GM13976 (cell line): ENCODE results near the gene ACTL8.

Experiments used
- DNase-seq: peaks from one replicate; pipeline ENCODE4 v3.0.0; 2012; ENCODE audit warnings: low spot score
- in situ Hi-C: fragments of 300-500 bp; cut with MboI; formaldehyde crosslinking; loops from one replicate; pipeline ENCODE4 v1.12.0; 2022; ENCODE audit warnings: low sequenced_read_pairs, mixed read lengths, inconsistent platforms; ENCODE audit not compliant: unreplicated experiment
- TF ChIP-seq, protein P1 (sequence below): IDR thresholded peaks from 2 replicates; pipeline ENCODE4 v1.5.1; 2012; ENCODE audit warnings: borderline replicate concordance, mild to moderate bottlenecking; ENCODE audit not compliant: insufficient read depth; ENCODE audit errors: extremely low read depth, missing control alignments, control extremely low read depth

Gene ACTL8

DNA sequence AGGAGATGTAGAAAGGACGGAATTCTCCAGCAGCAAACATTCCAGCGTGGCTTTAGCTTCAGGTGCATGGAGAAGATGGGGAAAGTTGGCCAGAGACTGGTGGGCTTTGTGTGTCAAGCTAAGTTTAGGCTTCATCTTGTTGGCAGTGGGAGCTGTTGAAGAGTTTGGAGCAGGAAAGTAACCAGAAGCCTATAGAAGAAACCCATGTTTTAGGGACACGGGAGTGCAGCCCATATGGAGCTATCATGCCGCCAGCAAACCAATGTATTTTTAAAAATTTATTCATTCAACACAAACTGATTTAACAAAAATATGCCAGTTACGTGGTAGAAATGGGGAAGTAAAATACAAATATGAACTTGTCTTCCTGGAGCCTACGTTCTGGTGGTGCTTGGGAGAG, 53.7 kb downstream of the ACTL8 start:
- in situ Hi-C loops = no loop called here
- TF ChIP-seq, protein P1, sequence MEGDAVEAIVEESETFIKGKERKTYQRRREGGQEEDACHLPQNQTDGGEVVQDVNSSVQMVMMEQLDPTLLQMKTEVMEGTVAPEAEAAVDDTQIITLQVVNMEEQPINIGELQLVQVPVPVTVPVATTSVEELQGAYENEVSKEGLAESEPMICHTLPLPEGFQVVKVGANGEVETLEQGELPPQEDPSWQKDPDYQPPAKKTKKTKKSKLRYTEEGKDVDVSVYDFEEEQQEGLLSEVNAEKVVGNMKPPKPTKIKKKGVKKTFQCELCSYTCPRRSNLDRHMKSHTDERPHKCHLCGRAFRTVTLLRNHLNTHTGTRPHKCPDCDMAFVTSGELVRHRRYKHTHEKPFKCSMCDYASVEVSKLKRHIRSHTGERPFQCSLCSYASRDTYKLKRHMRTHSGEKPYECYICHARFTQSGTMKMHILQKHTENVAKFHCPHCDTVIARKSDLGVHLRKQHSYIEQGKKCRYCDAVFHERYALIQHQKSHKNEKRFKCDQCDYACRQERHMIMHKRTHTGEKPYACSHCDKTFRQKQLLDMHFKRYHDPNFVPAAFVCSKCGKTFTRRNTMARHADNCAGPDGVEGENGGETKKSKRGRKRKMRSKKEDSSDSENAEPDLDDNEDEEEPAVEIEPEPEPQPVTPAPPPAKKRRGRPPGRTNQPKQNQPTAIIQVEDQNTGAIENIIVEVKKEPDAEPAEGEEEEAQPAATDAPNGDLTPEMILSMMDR = no peak
- no peak for DNase-seq

- TF ChIP-seq, protein P1 = no peak
- in situ Hi-C loops = no loop called here
- DNase-seq = no peak
These were observed 55.5 kb downstream of the ACTL8 start for GRCh38 chr1:17810668-17811067.

- in situ Hi-C loops = no loop called here
- no peak for DNase-seq
- TF ChIP-seq, protein P1 = no peak
These were observed 61.4 kb downstream of the ACTL8 start for GRCh38 chr1:17816511-17816910.

- in situ Hi-C loops = no loop called here
- no peak for DNase-seq
- TF ChIP-seq, protein P1 = no peak
These were observed 64.1 kb downstream of the ACTL8 start for GRCh38 chr1:17819129-17819802.

GRCh38 chr1:17820198-17820597, 65.1 kb downstream of the ACTL8 start:
- in situ Hi-C loops = no loop called here
- DNase-seq = no peak
- TF ChIP-seq, protein P1 = no peak

- TF ChIP-seq, protein P1 = no peak
- in situ Hi-C loops = no loop called here
- DNase-seq = no peak
These were observed 67.8 kb downstream of the ACTL8 start for GRCh38 chr1:17822741-17823426.
